KMS-11 (cell line): Measurements from ENCODE around the gene TSACC.

Source experiments
- H2AFZ ChIP-seq: fragments of 200-600 bp; sonication (generic); 2 replicates; pipeline ENCODE4 v1.6.1; 2016; ENCODE audit warnings: antibody characterized with exemption, mixed run types, low read depth
- H3K27ac ChIP-seq: fragments of 200-600 bp; sonication (generic); 2 replicates; pipeline ENCODE4 v1.6.1; 2016; ENCODE audit warnings: mild to moderate bottlenecking, mixed run types
- H3K27me3 ChIP-seq: fragments of 200-600 bp; sonication (generic); 2 replicates; pipeline ENCODE4 v1.6.1; 2017; ENCODE audit warnings: mild to moderate bottlenecking, low read depth, mixed run types, moderate library complexity; ENCODE audit not compliant: insufficient read depth
- H3K36me3 ChIP-seq: fragments of 200-600 bp; sonication (generic); 2 replicates; pipeline ENCODE4 v1.6.1; 2017; ENCODE audit warnings: mild to moderate bottlenecking, mixed run types; ENCODE audit not compliant: insufficient read depth
- H3K4me1 ChIP-seq: fragments of 200-600 bp; sonication (generic); 2 replicates; pipeline ENCODE4 v1.6.1; 2016; ENCODE audit warnings: mild to moderate bottlenecking, low read depth, mixed run types; ENCODE audit not compliant: poor library complexity, severe bottlenecking
- H3K4me2 ChIP-seq: fragments of 200-600 bp; sonication (generic); 2 replicates; pipeline ENCODE4 v1.7.0; 2016; ENCODE audit warnings: mild to moderate bottlenecking, mixed run types
- H3K4me3 ChIP-seq: fragments of 200-600 bp; sonication (generic); IDR thresholded peaks from 2 replicates; pipeline ENCODE4 v1.6.1; 2017; ENCODE audit warnings: low read depth, low read length, mixed read lengths; ENCODE audit not compliant: insufficient read depth
- H3K79me2 ChIP-seq: fragments of 200-600 bp; sonication (generic); 2 replicates; pipeline ENCODE4 v1.6.1; 2016; ENCODE audit warnings: low read depth, mixed run types; ENCODE audit not compliant: insufficient read depth
- H3K9ac ChIP-seq: fragments of 200-600 bp; sonication (generic); 2 replicates; pipeline ENCODE4 v1.6.1; 2016; ENCODE audit warnings: mild to moderate bottlenecking, mixed run types
- H4K20me1 ChIP-seq: fragments of 200-600 bp; sonication (generic); 2 replicates; pipeline ENCODE4 v1.6.1; 2016; ENCODE audit warnings: mild to moderate bottlenecking, mixed run types; ENCODE audit not compliant: insufficient read depth
- TF ChIP-seq, protein P1 (sequence below): fragments of 200-600 bp; sonication (generic); conservative IDR thresholded peaks from 2 replicates; pipeline ENCODE4 v1.6.1; 2017; ENCODE audit warnings: low read depth, mild to moderate bottlenecking, antibody characterized with exemption, low read length, moderate library complexity, mixed read lengths

The TSACC gene

GRCh38 chr1:156393095-156393494 lies 54.8 kb downstream of the TSACC start:
- Histone ChIP-seq H3K4me3 (no peak overlapping the region), H3K27ac (no peak overlapping the region), H2AFZ (no peak overlapping the region), H3K9ac (no peak overlapping the region), H3K4me2 (no peak overlapping the region), H3K79me2 (no peaks in the 10 kb centered on the region), H3K36me3 (no peaks in the 10 kb centered on the region), H3K4me1 (no peaks in the 10 kb centered on the region), H3K27me3 (peaks cover 97% of the 10 kb centered on the region), H4K20me1 (no peaks in the 10 kb centered on the region)
- TF ChIP-seq, protein P1, sequence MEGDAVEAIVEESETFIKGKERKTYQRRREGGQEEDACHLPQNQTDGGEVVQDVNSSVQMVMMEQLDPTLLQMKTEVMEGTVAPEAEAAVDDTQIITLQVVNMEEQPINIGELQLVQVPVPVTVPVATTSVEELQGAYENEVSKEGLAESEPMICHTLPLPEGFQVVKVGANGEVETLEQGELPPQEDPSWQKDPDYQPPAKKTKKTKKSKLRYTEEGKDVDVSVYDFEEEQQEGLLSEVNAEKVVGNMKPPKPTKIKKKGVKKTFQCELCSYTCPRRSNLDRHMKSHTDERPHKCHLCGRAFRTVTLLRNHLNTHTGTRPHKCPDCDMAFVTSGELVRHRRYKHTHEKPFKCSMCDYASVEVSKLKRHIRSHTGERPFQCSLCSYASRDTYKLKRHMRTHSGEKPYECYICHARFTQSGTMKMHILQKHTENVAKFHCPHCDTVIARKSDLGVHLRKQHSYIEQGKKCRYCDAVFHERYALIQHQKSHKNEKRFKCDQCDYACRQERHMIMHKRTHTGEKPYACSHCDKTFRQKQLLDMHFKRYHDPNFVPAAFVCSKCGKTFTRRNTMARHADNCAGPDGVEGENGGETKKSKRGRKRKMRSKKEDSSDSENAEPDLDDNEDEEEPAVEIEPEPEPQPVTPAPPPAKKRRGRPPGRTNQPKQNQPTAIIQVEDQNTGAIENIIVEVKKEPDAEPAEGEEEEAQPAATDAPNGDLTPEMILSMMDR: no peak

GRCh38 chr1:156394082-156394481 lies 55.8 kb downstream of the TSACC start:
- H3K36me3 ChIP-seq: no peaks in the 10 kb centered on the region
- H3K79me2 ChIP-seq: no peaks in the 10 kb centered on the region
- no peak overlapping the region for H3K9ac ChIP-seq
- no peak overlapping the region for H3K4me3 ChIP-seq
- no peaks in the 10 kb centered on the region for H4K20me1 ChIP-seq
- H3K4me2 ChIP-seq: no peak overlapping the region
- no peaks in the 10 kb centered on the region for H3K4me1 ChIP-seq
- no peak overlapping the region for H2AFZ ChIP-seq
- H3K27me3 ChIP-seq: peaks cover 96% of the 10 kb centered on the region
- TF ChIP-seq, protein P1: no peak
- H3K27ac ChIP-seq: no peak overlapping the region

DNA sequence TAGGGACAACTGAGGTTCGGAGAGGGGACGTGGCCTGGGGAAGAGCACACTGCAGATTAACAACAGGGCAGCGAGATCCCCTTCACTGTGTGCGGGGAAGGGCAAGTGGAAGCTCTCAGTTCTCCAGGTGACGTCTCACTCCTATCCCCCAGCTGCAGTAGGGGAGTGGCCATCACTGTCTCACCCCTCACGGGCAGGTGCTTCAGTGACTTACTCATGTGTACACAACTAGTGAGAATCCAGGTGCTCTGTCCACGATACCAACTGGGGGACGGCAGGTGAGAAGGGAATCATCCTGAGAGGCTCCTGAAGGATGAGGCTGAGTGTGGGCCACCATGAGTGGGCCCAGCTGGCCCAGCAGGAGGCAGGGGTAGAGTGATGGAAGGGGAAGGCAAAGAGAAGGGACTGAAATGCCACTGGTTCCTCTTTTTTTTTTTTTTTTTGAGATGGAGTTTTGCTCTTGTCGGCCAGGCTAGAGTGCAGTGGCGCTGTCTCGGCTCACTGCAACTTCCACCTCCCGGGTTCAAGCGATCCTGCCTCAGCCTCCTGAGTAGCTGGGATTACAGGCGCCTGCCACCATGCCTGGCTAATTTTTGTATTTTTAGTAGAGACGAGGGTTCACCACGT lies 56.6 kb downstream of the TSACC start:
- no peak overlapping the region for H2AFZ ChIP-seq
- TF ChIP-seq, protein P1: no peak
- H3K4me2 ChIP-seq: no peak overlapping the region
- H3K79me2 ChIP-seq: no peaks in the 10 kb centered on the region
- H3K27me3 ChIP-seq: peaks cover 96% of the 10 kb centered on the region
- no peak overlapping the region for H3K9ac ChIP-seq
- H3K4me1 ChIP-seq: no peaks in the 10 kb centered on the region
- H3K27ac ChIP-seq: no peak overlapping the region
- no peaks in the 10 kb centered on the region for H3K36me3 ChIP-seq
- no peaks in the 10 kb centered on the region for H4K20me1 ChIP-seq
- no peak overlapping the region for H3K4me3 ChIP-seq
